ENCODE measurements around the gene DLX5.

DLX5 gene

DNA sequence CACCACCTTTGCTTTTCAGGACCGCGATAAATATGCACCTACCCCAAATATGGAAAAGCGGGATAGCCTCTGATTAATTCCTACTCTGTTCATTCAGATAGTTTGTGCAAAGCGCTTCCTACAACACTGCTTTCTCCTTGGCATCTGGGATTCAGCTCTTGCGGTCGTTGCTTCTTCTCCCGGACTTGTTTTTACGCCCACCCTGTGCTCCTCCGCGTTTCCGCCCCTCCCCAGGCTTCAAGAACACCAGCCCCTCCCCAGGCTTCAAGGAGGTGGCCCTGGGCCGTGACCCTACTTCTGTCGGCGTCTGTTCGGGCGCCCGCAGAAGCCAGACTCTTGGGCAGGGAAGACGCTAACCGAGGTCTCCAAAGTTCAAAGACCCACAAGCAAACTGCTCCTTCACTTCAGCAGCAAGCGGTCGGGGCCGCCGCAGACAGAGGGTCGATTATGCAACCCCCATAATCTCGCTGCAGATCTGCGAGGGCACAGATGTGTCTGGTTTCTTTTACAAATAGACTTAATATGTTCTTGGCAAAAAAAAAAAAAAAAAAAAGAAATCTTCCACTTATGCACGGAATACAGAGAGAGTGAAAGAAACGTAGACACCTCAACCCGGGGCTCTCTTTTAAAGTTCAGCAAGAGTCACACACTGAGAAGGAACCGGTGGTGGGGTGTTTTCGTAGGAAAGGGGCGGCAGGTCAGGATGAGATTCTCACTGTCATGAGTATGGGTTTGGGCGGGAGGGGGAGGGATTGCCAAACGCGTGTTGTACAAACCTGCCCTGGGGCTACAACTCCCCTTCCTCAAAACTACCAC, 1.9 kb downstream of the DLX5 start:
- H3K4me3 ChIP-seq (ENCODE audit: low read length), result no peak overlapping the region
- H3K27ac ChIP-seq (ENCODE audit: low read depth, low read length), result no peak overlapping the region
- H3K4me1 ChIP-seq (ENCODE audit: control insufficient read depth, insufficient read depth, low read length), result peaks cover 4% of the 10 kb centered on the region
- H3K36me3 ChIP-seq (ENCODE audit: control insufficient read depth, insufficient read depth, low read length), result no peaks in the 10 kb centered on the region
- H3K9ac ChIP-seq (ENCODE audit: low read length), result no peak overlapping the region
- H3K27me3 ChIP-seq (ENCODE audit: control insufficient read depth, insufficient read depth, low read length), result peaks cover 66% of the 10 kb centered on the region

DNA sequence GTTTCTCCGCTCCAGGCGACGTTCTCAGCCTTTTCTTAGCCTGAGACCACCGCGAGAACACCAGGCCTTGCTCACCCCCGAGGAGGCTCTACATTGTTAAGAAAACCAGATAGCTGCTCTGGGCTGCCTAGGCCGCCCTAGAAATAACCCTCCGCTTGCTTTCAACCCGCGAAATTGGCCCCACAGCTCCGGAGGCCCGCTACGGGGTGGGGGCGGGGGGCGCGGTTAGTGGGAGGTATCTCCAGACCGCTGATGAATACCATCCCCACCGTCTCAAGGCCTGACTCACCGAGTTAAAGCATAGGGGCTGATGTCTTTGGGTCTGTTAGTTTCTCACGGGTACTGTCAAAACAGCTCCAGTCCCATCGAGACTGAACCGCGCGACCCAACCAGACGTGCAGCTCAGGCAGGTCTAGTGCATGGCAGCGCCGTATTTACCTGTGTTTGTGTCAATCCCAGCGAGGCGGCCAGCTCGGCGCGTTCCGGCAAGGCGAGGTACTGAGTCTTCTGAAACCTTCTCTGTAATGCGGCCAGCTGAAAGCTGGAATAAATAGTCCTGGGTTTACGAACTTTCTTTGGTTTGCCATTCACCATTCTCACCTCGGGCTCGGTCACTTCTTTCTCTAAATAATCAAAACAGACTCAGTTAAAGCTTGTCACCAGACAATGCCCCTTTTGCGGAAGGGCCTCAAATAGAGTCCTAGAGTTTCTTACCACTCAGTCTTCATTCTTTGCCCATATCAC, 2.7 kb downstream of the DLX5 start:
- H3K4me1 ChIP-seq (ENCODE audit: control insufficient read depth, insufficient read depth, low read length), result peaks cover 4% of the 10 kb centered on the region
- no peak overlapping the region for H3K9ac ChIP-seq (ENCODE audit: low read length)
- peaks cover 72% of the 10 kb centered on the region for H3K27me3 ChIP-seq (ENCODE audit: control insufficient read depth, insufficient read depth, low read length)
- H3K4me3 ChIP-seq (ENCODE audit: low read length), result no peak overlapping the region
- H3K27ac ChIP-seq (ENCODE audit: low read depth, low read length), result no peak overlapping the region
- H3K36me3 ChIP-seq (ENCODE audit: control insufficient read depth, insufficient read depth, low read length), result no peaks in the 10 kb centered on the region

DNA sequence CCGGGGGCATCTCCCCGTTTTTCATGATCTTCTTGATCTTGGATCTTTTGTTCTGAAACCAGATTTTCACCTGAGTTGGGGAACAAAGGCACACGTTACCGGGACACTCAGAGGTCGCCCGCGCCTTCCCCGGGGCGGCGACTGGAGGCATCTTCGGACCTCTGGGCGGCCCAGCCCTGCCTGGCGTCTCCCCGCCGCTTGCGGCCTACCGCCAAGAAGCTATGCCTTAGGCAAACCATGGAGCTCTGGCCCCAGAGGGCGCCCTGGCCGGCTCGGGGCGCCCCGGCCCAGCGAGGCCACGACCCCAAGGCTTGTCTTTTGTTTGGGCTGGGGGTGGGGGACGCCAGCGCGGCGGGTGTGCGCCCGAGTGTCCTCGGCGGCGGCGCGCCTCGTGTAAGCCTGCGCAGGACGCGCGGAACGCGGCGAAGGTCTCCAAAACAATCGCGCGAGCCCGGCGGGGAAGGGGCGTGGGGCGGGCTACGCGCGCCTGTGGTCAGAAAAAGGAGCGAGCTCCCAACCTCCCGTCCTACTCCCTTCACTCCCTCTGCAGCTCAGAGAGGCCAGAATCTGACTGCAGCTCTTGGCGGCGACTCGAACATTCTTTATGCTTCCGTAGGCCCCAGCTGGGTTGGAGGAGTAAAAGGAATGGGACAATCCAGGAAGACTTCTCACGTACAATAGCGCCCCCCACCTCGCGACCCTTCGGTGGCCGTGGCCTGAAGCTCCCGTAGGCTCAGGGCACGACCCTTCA, 3.5 kb downstream of the DLX5 start:
- Histone ChIP-seq H3K27me3 (ENCODE audit: control insufficient read depth, insufficient read depth, low read length) (peaks cover 75% of the 10 kb centered on the region), H3K9ac (ENCODE audit: low read length) (no peak overlapping the region), H3K36me3 (ENCODE audit: control insufficient read depth, insufficient read depth, low read length) (no peaks in the 10 kb centered on the region), H3K4me3 (ENCODE audit: low read length) (no peak overlapping the region), H3K27ac (ENCODE audit: low read depth, low read length) (no peak overlapping the region), H3K4me1 (ENCODE audit: control insufficient read depth, insufficient read depth, low read length) (peaks cover 4% of the 10 kb centered on the region)

GRCh38 chr7:97020601-97020995, 4.0 kb downstream of the DLX5 start:
- peaks cover 4% of the 10 kb centered on the region for H3K4me1 ChIP-seq (ENCODE audit: control insufficient read depth, insufficient read depth, low read length)

GRCh38 chr7:97019710-97020225, 4.9 kb downstream of the DLX5 start:
- peaks cover 71% of the 10 kb centered on the region for H3K27me3 ChIP-seq (ENCODE audit: control insufficient read depth, insufficient read depth, low read length)
- no peak overlapping the region for H3K27ac ChIP-seq (ENCODE audit: low read depth, low read length)
- H3K9ac ChIP-seq (ENCODE audit: low read length), result no peak overlapping the region
- H3K36me3 ChIP-seq (ENCODE audit: control insufficient read depth, insufficient read depth, low read length), result no peaks in the 10 kb centered on the region
- H3K4me1 ChIP-seq (ENCODE audit: control insufficient read depth, insufficient read depth, low read length), result peaks cover 4% of the 10 kb centered on the region
- H3K4me3 ChIP-seq (ENCODE audit: low read length), result no peak overlapping the region

More at GRCh38 chr7:97020601-97020995, 4.0 kb downstream of the DLX5 start:
- no peak overlapping the region for H3K4me3 ChIP-seq (ENCODE audit: low read length)
- peaks cover 72% of the 10 kb centered on the region for H3K27me3 ChIP-seq (ENCODE audit: control insufficient read depth, insufficient read depth, low read length)
- H3K36me3 ChIP-seq (ENCODE audit: control insufficient read depth, insufficient read depth, low read length), result no peaks in the 10 kb centered on the region
- no peak overlapping the region for H3K27ac ChIP-seq (ENCODE audit: low read depth, low read length)
- H3K9ac ChIP-seq (ENCODE audit: low read length), result no peak overlapping the region

GRCh38 chr7:97018791-97019531, 5.7 kb downstream of the DLX5 start:
- Histone ChIP-seq H3K4me1 (ENCODE audit: control insufficient read depth, insufficient read depth, low read length) (peaks cover 2% of the 10 kb centered on the region), H3K4me3 (ENCODE audit: low read length) (no peak overlapping the region), H3K36me3 (ENCODE audit: control insufficient read depth, insufficient read depth, low read length) (no peaks in the 10 kb centered on the region), H3K27ac (ENCODE audit: low read depth, low read length) (no peak overlapping the region), H3K9ac (ENCODE audit: low read length) (no peak overlapping the region), H3K27me3 (ENCODE audit: control insufficient read depth, insufficient read depth, low read length) (peaks cover 63% of the 10 kb centered on the region)

GRCh38 chr7:97018126-97018601, 6.5 kb downstream of the DLX5 start:
- H3K4me1 ChIP-seq (ENCODE audit: control insufficient read depth, insufficient read depth, low read length), result peaks cover 2% of the 10 kb centered on the region
- H3K4me3 ChIP-seq (ENCODE audit: low read length), result no peak overlapping the region
- H3K27me3 ChIP-seq (ENCODE audit: control insufficient read depth, insufficient read depth, low read length), result peaks cover 56% of the 10 kb centered on the region
- no peak overlapping the region for H3K27ac ChIP-seq (ENCODE audit: low read depth, low read length)
- no peaks in the 10 kb centered on the region for H3K36me3 ChIP-seq (ENCODE audit: control insufficient read depth, insufficient read depth, low read length)
- H3K9ac ChIP-seq (ENCODE audit: low read length), result no peak overlapping the region

DNA sequence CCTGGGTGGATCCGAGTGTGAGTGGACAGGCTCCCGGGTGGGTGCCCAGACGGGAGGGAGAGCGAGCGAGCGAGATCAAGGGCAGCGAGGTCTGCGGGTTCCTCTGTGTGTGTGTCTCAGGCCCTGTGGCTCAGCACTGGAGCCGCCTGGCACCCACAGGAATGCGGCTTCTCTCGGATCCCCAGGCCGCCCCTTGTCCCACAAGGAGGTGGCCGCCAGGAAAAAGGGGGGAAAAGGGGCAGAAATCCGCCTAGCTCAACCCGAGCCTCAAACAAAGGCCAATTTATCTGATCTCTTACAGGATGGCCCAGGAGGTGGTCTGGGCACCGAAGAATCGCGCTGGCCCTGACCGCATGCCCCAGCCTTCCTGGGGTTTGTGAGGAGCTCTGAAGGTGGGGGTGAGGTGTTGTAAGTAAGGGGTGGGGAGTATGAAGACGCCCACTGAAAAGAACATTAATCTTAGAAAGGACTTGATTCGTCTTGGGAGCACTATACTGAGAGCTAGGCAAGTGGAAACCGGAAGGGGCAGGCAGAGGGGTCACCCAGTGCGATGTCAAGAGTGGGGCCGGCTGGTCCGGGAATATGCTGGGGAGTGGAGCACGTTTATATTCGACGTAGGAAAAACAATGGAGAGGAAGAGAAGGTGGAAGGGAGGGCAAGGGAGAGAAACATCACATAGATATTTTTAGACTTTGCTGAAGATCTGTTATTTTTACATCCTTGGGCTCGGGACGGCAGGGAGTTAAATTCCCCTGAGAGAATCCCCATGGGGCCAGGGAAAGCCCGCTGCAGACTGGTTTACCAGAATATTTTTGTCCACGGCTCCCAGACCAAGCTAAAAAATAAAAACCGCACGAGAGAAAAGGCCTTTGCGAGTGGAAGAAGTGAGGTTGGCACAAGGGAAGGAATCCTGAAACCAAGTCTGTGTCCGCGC, 7.2 kb downstream of the DLX5 start:
- Histone ChIP-seq H3K4me1 (ENCODE audit: control insufficient read depth, insufficient read depth, low read length) (peaks cover 2% of the 10 kb centered on the region), H3K9ac (ENCODE audit: low read length) (no peak overlapping the region), H3K27ac (ENCODE audit: low read depth, low read length) (no peak overlapping the region), H3K36me3 (ENCODE audit: control insufficient read depth, insufficient read depth, low read length) (no peaks in the 10 kb centered on the region), H3K27me3 (ENCODE audit: control insufficient read depth, insufficient read depth, low read length) (peaks cover 49% of the 10 kb centered on the region), H3K4me3 (ENCODE audit: low read length) (no peak overlapping the region)

DNA sequence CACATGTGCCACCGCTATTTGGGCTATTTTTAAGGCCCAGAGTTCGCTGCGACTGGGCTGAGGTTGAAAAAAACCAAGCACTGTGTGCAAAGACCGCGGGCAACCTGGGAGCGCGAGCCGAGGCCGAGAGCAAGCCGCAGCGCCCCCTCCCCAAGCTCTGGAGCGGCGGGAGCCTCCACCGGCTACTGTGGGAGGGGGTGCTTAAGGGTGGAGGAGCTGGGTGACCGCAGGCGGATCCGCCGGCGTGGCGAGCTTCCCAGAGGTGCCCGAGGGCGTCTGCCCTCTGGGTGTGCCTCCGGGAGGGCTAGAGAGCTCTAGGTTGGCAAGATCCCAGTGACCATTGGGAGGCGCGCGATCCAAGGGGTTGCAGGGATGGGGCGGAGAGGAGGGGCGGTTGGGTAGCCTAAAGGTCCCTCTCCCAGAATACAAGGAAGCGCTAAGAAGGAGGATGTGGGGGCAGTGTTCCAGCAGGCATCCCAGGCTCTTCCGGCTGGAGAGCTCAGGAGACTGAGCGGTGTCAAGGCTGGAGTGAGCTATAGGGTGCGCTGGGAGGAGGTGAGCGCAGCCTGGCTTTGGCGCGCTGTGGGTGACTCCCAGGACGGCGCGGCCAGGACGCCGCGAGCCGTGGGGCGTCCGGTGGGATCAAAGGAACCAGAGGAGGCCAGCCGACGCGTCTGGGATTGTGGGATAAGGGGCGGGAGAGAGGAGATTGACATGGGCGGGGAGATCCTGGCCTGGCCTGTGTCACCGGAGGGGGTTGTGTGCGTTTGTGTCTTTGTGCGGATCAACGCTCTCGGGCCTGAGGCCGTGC, 8.0 kb downstream of the DLX5 start:
- H3K36me3 ChIP-seq (ENCODE audit: control insufficient read depth, insufficient read depth, low read length), result no peaks in the 10 kb centered on the region
- no peak overlapping the region for H3K9ac ChIP-seq (ENCODE audit: low read length)
- no peak overlapping the region for H3K27ac ChIP-seq (ENCODE audit: low read depth, low read length)
- H3K4me3 ChIP-seq (ENCODE audit: low read length), result no peak overlapping the region
- H3K27me3 ChIP-seq (ENCODE audit: control insufficient read depth, insufficient read depth, low read length), result peaks cover 44% of the 10 kb centered on the region
- H3K4me1 ChIP-seq (ENCODE audit: control insufficient read depth, insufficient read depth, low read length), result peaks cover 2% of the 10 kb centered on the region

- H3K4me3 ChIP-seq (ENCODE audit: low read length), result no peak overlapping the region
- no peaks in the 10 kb centered on the region for H3K4me1 ChIP-seq (ENCODE audit: control insufficient read depth, insufficient read depth, low read length)
- H3K27ac ChIP-seq (ENCODE audit: low read depth, low read length), result no peak overlapping the region
- no peak overlapping the region for H3K9ac ChIP-seq (ENCODE audit: low read length)
- no peaks in the 10 kb centered on the region for H3K36me3 ChIP-seq (ENCODE audit: control insufficient read depth, insufficient read depth, low read length)
- peaks cover 41% of the 10 kb centered on the region for H3K27me3 ChIP-seq (ENCODE audit: control insufficient read depth, insufficient read depth, low read length)
Measured at GRCh38 chr7:97015756-97016380, 8.8 kb downstream of the DLX5 start.
